Vagina (tissue), 2 donors: ENCODE measurements around the gene PTGIS. TPM values are rescaled to one million over a fixed set of nuclear protein-coding genes. Genes with fewer than 3 reads are reported as not detected.

Experiments
- DNase-seq, 2 donors: peaks; one replicate each; pipeline ENCODE4 v3.0.0-alpha.2; 2017; ENCODE audit errors: extremely low spot score in 2 of 2
- H3K27ac ChIP-seq: fragments of 200-600 bp; sonication (generic); one replicate; pipeline ENCODE4 v1.5.1; 2019
- H3K27me3 ChIP-seq: fragments of 200-600 bp; sonication (generic); one replicate; pipeline ENCODE4 v1.5.1; 2019
- H3K36me3 ChIP-seq, 2 donors: fragments of 200-600 bp; sonication (generic); one replicate each; pipeline ENCODE4 v1.5.1; 2017 to 2019
- H3K4me1 ChIP-seq: fragments of 200-600 bp; sonication (generic); one replicate; pipeline ENCODE4 v1.5.1; 2019
- H3K4me3 ChIP-seq, 2 donors: fragments of 200-600 bp; sonication (generic); 1 replicate in 1 of 2; 2 replicates in 1 of 2; pipeline ENCODE4 v1.5.1; 2016 to 2019
- H3K9me3 ChIP-seq: fragments of 200-600 bp; sonication (generic); one replicate; pipeline ENCODE4 v1.5.1; 2019
- CTCF ChIP-seq, 3 experiments: fragments of 450-650 bp in 2 of 3; fragments of 200-600 bp in 1 of 3; sonication (generic) in 1 of 3; IDR thresholded peaks; one replicate each; pipeline ENCODE4 v1.5.1; 2017 to 2019; ENCODE audit warnings: antibody characterized with exemption in 3 of 3, mild to moderate bottlenecking in 2 of 3, moderate library complexity in 2 of 3
- POLR2A ChIP-seq, 2 donors: fragments of 450-650 bp; IDR thresholded peaks; one replicate each; pipeline ENCODE4 v1.6.1; 2017; ENCODE audit warnings: antibody characterized with exemption in 2 of 2, mild to moderate bottlenecking in 2 of 2, moderate library complexity in 2 of 2
- POLR2AphosphoS5 ChIP-seq, 2 donors: sonication (generic); formaldehyde crosslinking; IDR thresholded peaks; one replicate each; pipeline ENCODE4 v1.9.0; 2017; ENCODE audit warnings: antibody characterized with exemption in 2 of 2, mild to moderate bottlenecking in 2 of 2, low read depth in 1 of 2; ENCODE audit not compliant: insufficient read depth in 1 of 2
- intact Hi-C: fragments of 100-400 bp; cut with DNase I; formaldehyde crosslinking; loops from one replicate; pipeline ENCODE4 v1.15.1; 2023
- total RNA-seq: library from RNA; depleted of rRNA; stranded (reverse); fragments of >200 nt; gene quantifications from one replicate; pipeline ENCODE4 v1.2.3, GENCODE V29; 2016

PTGIS gene
- total RNA-seq, 1 donor from 2014 or later = 51.1 TPM

GRCh38 chr20:49523767-49524360 lies 44.1 kb downstream of the PTGIS start:
- H3K27ac ChIP-seq = no peak overlapping the region
- H3K9me3 ChIP-seq = no peaks in the 10 kb centered on the region
- no peaks in the 10 kb centered on the region for H3K4me1 ChIP-seq
- no peaks in the 10 kb centered on the region for H3K27me3 ChIP-seq
- H3K36me3 ChIP-seq = no peaks in the 10 kb centered on the region
- TF ChIP-seq POLR2A (IDR thresholded peaks at IDR 0.05) (no peak), CTCF (IDR thresholded peaks at IDR 0.05) (no peak), POLR2AphosphoS5 (IDR thresholded peaks at IDR 0.05; ENCODE audit: insufficient read depth in 1 of 2, low read depth in 1 of 2) (no peak)
- DNase-seq = no peak
- H3K4me3 ChIP-seq = no peak overlapping the region
- intact Hi-C loops = no loop called here

GRCh38 chr20:49521356-49521755 lies 46.6 kb downstream of the PTGIS start:
- no peak for DNase-seq
- TF ChIP-seq CTCF (IDR thresholded peaks at IDR 0.05) = no peak
- TF ChIP-seq POLR2AphosphoS5 (IDR thresholded peaks at IDR 0.05; ENCODE audit: insufficient read depth in 1 of 2, low read depth in 1 of 2) = no peak
- no peak for TF ChIP-seq POLR2A (IDR thresholded peaks at IDR 0.05)
- no peaks in the 10 kb centered on the region for H3K27me3 ChIP-seq
- no peak overlapping the region for H3K4me3 ChIP-seq
- H3K4me1 ChIP-seq = no peaks in the 10 kb centered on the region
- no peaks in the 10 kb centered on the region for H3K36me3 ChIP-seq
- H3K27ac ChIP-seq = no peak overlapping the region
- no peaks in the 10 kb centered on the region for H3K9me3 ChIP-seq
- intact Hi-C loops = no loop called here

GRCh38 chr20:49519777-49520359 lies 48.1 kb downstream of the PTGIS start:
- H3K36me3 ChIP-seq = no peaks in the 10 kb centered on the region
- DNase-seq = no peak
- no peaks in the 10 kb centered on the region for H3K4me1 ChIP-seq
- no peaks in the 10 kb centered on the region for H3K9me3 ChIP-seq
- TF ChIP-seq POLR2AphosphoS5 (IDR thresholded peaks at IDR 0.05; ENCODE audit: insufficient read depth in 1 of 2, low read depth in 1 of 2) (no peak), POLR2A (IDR thresholded peaks at IDR 0.05) (no peak), CTCF (IDR thresholded peaks at IDR 0.05) (no peak)
- H3K27ac ChIP-seq = no peak overlapping the region
- H3K27me3 ChIP-seq = no peaks in the 10 kb centered on the region
- intact Hi-C loops = no loop called here
- H3K4me3 ChIP-seq = no peak overlapping the region

GRCh38 chr20:49519212-49519712 lies 48.7 kb downstream of the PTGIS start:
- Histone ChIP-seq H3K36me3 (no peaks in the 10 kb centered on the region), H3K27me3 (no peaks in the 10 kb centered on the region), H3K27ac (no peak overlapping the region), H3K4me3 (no peak overlapping the region), H3K9me3 (no peaks in the 10 kb centered on the region), H3K4me1 (no peaks in the 10 kb centered on the region)
- DNase-seq = no peak
- TF ChIP-seq POLR2A (IDR thresholded peaks at IDR 0.05) (no peak), CTCF (IDR thresholded peaks at IDR 0.05) (no peak), POLR2AphosphoS5 (IDR thresholded peaks at IDR 0.05; ENCODE audit: insufficient read depth in 1 of 2, low read depth in 1 of 2) (no peak)
- intact Hi-C loops = no loop called here

GRCh38 chr20:49518576-49518975 lies 49.4 kb downstream of the PTGIS start:
- TF ChIP-seq POLR2A (IDR thresholded peaks at IDR 0.05) = no peak
- no peak for TF ChIP-seq POLR2AphosphoS5 (IDR thresholded peaks at IDR 0.05; ENCODE audit: insufficient read depth in 1 of 2, low read depth in 1 of 2)
- TF ChIP-seq CTCF (IDR thresholded peaks at IDR 0.05) = no peak
- H3K27me3 ChIP-seq = no peaks in the 10 kb centered on the region
- intact Hi-C loops = no loop called here
- H3K4me3 ChIP-seq = no peak overlapping the region
- DNase-seq = no peak
- H3K27ac ChIP-seq = no peak overlapping the region
- no peaks in the 10 kb centered on the region for H3K4me1 ChIP-seq
- no peaks in the 10 kb centered on the region for H3K9me3 ChIP-seq
- no peaks in the 10 kb centered on the region for H3K36me3 ChIP-seq
